Right kidney (tissue), 9 donors: ENCODE results near the gene E2F8.
A peak's percentile ranks its signal among the peaks of the same experiment; 100 is the strongest.
"Not testable (repeated sequence)": the region's sequence is repeated elsewhere in the genome, so short reads cannot be mapped to it uniquely, and the experiment has no call there.

Experiments used
- DNase-seq: peaks from one replicate; pipeline ENCODE4 v3.0.0-alpha.2; 2016
- long read RNA-seq, 8 donors: transcript quantifications; one replicate each; lab custom pipeline, GENCODE V29; 2026

E2F8 gene, protein sequence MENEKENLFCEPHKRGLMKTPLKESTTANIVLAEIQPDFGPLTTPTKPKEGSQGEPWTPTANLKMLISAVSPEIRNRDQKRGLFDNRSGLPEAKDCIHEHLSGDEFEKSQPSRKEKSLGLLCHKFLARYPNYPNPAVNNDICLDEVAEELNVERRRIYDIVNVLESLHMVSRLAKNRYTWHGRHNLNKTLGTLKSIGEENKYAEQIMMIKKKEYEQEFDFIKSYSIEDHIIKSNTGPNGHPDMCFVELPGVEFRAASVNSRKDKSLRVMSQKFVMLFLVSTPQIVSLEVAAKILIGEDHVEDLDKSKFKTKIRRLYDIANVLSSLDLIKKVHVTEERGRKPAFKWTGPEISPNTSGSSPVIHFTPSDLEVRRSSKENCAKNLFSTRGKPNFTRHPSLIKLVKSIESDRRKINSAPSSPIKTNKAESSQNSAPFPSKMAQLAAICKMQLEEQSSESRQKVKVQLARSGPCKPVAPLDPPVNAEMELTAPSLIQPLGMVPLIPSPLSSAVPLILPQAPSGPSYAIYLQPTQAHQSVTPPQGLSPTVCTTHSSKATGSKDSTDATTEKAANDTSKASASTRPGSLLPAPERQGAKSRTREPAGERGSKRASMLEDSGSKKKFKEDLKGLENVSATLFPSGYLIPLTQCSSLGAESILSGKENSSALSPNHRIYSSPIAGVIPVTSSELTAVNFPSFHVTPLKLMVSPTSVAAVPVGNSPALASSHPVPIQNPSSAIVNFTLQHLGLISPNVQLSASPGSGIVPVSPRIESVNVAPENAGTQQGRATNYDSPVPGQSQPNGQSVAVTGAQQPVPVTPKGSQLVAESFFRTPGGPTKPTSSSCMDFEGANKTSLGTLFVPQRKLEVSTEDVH
- long read RNA-seq, donor 1, result 0 reads
- long read RNA-seq, donor 2, result 0 reads
- long read RNA-seq, donor 3, result 0 reads
- long read RNA-seq, donor 4, result 0 reads
- long read RNA-seq, donor 5, partial matches to known transcripts, result 0 of 2 reads
- long read RNA-seq, donor 5, other reads (novel, unspliced or antisense), result 0 of 2 reads
- long read RNA-seq, donor 6, result 0 reads
- long read RNA-seq, donor 7, partial matches to known transcripts, result 0 of 2 reads
- long read RNA-seq, donor 7, other reads (novel, unspliced or antisense), result 0 of 2 reads
- long read RNA-seq, donor 8, result 0 reads

DNA sequence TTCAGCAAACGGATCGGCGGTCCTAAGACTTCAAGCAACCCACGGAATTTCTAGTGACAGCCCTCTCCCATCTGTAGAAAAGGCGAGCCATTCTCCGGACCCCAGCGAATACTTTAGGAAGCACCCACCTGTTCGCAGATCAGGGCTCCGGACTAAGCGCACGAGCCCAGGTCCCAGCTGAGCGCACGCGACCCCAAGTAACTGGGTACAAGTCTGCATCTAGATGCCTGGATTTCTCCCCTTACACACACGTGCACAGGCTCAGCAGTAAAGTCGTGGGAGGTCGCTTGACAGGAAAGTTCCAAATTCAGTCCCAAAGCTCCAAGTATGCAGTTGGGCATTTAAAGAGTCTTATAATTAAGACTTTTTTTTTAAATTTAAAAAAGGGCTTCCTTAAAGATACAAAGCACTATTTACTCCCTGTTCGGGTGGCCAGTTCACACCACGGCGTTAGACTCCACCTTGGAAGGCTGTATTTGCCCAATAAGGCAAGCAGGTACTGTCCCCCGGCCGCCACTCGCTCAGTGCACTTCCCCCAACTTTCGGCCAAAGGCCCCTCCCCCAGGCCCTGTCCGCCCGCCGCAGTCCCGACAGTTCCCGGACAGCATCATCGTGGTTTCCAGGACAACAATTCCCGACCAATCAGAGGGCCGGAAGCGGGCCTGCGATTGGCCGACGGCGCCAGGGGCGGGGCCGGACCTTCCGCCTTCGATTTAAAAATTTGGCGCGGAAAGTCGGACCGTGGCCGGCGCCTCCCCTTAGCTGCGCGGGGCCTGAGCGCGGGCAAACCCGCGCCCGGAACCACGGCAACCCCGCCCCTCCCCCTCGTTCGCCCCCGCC, at the start of gene E2F8:
TSS of gene E2F8 (minus strand) at position 526 of the 840 bp plus-strand sequence. CDS start 824 bp downstream, outside the sequence.
- DNase-seq, result peak; percentile 81

DNA sequence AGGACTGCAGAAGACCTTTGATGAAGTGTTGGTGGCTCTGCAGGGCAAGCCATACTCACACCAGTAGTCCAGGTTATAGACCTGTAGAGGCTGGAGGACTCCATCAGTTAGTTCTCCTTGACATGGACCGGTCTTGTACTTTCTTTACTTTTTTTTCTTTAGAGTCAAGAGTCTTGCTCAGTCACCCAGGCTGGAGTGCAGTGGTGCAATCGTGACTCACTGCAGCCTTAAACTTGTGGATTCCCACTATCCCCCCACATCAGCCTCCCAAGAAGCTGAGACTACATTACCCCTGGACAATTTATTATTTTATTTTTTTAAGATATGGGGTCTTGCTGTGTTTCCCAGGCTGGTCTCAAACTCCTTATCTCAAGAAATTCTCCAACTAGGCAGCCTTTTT, 49.6 kb upstream of the E2F8 start:
- DNase-seq, result no peak

DNA sequence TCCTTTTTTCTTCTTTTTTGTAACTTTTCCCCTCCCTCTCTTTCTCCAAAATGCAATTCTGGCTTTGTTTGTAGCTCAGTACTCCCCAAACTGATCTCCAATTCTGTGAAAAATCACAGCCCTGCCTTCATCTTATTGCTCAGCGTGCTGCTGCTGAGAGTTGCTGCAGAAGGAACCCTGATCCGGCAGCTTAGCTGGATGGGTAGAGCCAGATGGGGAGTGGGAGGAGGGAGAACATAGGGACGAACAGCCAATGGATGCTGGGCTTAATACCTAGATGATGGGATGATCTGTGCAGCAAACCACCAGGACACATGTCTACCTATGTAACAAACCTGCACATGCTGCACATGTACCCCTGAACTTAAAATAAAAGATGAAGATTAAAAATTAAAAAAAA, 47.5 kb upstream of the E2F8 start:
- no peak for DNase-seq

DNA sequence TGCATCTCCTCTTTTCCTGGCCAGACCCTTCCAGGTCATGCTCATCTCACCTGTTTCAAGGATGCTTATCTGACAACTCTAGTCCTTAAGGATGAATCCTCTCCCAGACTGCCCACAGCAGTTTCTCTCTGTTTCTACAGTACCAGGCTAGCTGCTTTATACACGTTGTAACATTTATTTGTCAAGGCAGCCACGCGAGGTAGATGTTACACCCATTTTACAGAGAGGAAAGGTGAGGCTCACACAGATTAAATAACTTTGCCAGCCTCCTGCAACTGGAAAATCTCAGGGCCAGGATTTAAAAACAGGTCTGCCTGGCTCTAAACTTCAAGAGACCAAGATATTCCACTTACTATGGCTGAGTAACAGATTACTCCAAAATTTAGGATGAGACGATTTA, 45.7 kb upstream of the E2F8 start:
- no peak for DNase-seq

GRCh38 chr11:19284881-19285280, 44.1 kb upstream of the E2F8 start:
- DNase-seq, result no peak

GRCh38 chr11:19283991-19284390, 43.2 kb upstream of the E2F8 start:
- no peak for DNase-seq

DNA sequence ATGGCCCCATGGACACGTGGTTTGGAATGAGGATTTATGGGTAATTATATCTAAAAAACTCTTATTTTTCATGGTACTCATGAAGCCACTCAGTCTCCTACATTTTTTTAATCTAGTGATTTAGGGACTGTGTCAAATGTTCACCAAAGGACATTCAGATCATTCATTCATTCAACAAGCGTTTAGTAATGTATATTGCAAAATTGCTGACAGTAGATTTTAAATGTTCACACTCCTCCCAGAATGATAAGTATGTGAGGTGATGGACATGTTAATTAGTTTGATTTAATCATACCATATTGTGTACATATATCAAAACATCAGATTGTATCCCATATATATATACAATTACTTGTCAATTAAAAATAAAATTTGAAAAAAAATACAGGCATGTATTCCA, 40.8 kb upstream of the E2F8 start:
- DNase-seq, result no peak

- no peak for DNase-seq
Observed at GRCh38 chr11:19281041-19281440, 40.3 kb upstream of the E2F8 start.

DNA sequence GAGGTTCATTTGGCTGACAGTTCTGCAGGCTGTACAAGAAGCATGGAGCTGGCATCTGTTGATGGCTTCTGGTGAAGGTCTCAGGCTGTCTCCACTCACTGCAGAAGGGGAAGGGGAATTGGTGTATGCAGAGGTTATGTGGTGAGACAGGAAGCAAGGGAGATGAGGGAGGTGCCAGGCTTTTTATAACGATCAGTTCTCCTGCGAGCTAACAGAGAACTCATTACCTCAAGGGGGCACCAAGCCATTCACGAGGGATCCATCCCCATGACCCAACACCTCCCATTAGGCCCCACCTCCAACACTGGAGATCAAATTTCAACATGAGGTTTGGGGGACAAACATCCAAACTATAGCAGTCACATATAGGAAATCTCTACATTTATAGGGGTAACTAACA, 38.7 kb upstream of the E2F8 start:
- no peak for DNase-seq

- no peak for DNase-seq
Observed at GRCh38 chr11:19276859-19277808, 36.4 kb upstream of the E2F8 start.

DNA sequence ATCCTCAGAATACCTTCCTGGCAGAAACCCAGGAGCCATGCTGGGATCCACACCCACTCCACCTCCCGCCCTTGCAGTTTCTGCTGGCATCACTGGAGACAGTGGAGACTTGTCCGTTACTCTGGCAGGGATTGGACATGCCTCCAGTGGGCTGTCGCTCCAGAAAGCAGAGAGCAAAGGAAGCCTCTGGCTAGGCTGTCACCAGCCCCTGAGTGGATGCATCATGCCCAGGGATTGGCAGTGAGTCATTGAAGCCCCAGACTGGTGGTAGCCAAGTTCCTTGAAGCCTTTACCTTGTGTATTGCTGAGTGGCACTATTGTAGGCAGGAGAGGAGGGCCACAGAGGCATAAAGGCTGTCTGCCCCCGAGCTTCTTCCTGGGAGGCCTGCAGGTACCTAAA, 34.8 kb upstream of the E2F8 start:
- no peak for DNase-seq

GRCh38 chr11:19273219-19273618, 32.5 kb upstream of the E2F8 start:
- DNase-seq, result not testable (repeated sequence)

GRCh38 chr11:19268909-19269308, 28.2 kb upstream of the E2F8 start:
- DNase-seq, result no peak

DNA sequence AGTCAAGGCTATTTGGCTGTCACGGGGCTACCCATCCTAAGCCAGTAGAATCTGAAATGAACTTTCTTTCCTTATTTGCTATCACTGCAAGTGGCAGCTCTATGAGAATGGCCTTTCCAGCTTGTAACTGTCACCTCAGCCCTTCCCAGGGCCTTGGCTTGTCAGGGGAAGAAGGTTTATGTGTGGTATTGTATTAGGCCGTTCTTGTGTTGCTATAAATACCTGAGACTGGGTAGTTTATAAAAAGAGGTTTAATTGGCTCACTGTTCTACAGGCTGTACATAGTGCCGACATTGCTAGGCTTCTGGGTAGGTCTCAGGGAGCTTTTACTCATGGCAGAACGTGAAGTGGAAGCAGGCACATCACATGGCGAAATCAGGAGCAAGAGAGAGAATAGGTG, 26.8 kb upstream of the E2F8 start:
- DNase-seq, result no peak

GRCh38 chr11:19263333-19263732, 22.6 kb upstream of the E2F8 start:
- DNase-seq, result no peak

DNA sequence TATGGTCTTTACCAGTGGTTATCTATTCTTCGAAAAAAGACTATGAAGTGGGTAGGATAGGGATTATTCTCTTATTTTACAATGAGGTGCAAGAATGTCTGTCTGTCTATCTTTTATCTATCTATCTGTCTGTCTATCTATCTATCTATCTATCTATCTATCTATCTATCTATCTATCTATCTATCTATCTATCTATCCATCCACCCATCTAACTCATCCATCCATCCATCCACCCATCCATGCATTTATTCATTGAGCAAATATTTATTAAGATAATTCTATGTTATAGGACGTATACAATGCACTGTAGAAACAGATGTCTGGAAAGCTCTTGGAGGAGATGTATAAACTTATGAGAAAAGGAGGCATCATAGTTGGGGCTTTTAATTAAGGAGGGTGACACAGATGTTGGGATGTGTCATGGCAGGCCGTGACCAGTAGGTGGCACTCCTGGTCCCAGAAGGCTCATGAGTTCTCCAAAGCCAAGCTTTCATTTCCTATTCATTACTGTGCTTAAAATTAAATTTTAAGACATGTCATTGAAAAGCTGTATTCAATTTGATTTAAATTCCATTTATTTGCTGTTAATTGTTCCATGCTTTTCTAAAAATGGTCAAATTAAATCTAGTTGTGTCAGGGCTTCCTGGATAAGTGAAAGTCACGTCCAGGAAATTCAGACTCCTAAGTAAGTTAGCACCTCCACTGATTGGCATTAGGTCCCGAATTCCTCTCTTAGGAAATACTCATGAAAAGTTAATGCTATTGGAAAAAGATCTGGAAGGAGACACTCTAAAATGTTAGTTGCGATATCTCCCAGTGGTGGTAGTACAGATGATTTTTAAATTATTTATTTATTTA, 19.0 kb upstream of the E2F8 start:
- peak; percentile 34 for DNase-seq

GRCh38 chr11:19258641-19259230, 18.0 kb upstream of the E2F8 start:
- no peak for DNase-seq

DNA sequence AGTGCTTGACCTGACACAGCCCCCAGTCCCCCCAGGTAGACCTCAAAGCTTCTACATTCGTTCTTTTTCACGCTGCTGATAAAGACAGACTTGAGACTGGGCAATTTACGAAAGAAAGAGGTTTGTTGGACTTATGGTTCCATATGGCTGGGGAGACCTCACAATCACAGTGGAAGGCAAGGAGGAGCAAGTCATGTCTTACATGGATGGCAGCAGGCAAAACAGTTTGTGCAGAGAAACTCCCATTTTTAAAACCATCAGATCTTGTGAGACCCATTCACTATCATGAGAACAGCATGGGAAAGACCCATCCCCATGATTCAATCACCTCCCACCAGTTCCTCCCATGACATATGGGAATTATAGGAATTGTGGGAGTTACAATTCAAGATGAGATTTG, 13.7 kb upstream of the E2F8 start:
- DNase-seq, result not testable (repeated sequence)

- no peak for DNase-seq
Observed at GRCh38 chr11:19253817-19254216, 13.1 kb upstream of the E2F8 start.
